WTC11 (cell line): ENCODE data around the gene ZBTB11. TPM values are rescaled to one million over a fixed set of nuclear protein-coding genes. Genes with fewer than 3 reads are reported as not detected.

ENCODE experiments used
- ARID4B ChIP-seq: sonication (generic); formaldehyde crosslinking; IDR thresholded peaks from 2 replicates; pipeline ENCODE4 v1.8.0; 2023; ENCODE audit warnings: missing genetic modification reagents, mild to moderate bottlenecking, borderline replicate concordance
- ATF2 ChIP-seq: sonication (generic); formaldehyde crosslinking; IDR thresholded peaks from 2 replicates; pipeline ENCODE4 v1.8.1; 2022; ENCODE audit warnings: low read depth, missing genetic modification reagents, borderline replicate concordance
- ATF6 ChIP-seq: sonication (generic); formaldehyde crosslinking; IDR thresholded peaks from 2 replicates; pipeline ENCODE4 v1.8.1; 2023; ENCODE audit warnings: mild to moderate bottlenecking, missing genetic modification reagents
- CREM ChIP-seq: sonication (generic); formaldehyde crosslinking; IDR thresholded peaks from 2 replicates; pipeline ENCODE4 v1.8.1; 2022; ENCODE audit warnings: mild to moderate bottlenecking, missing genetic modification reagents, moderate library complexity
- E2F5 ChIP-seq: sonication (generic); formaldehyde crosslinking; IDR thresholded peaks from 2 replicates; pipeline ENCODE4 v1.8.1; 2022; ENCODE audit warnings: mild to moderate bottlenecking, moderate library complexity, missing genetic modification reagents
- ETV6 ChIP-seq: sonication (generic); formaldehyde crosslinking; IDR thresholded peaks from 2 replicates; pipeline ENCODE4 v1.8.1; 2022; ENCODE audit warnings: mild to moderate bottlenecking, missing genetic modification reagents
- FOXP4 ChIP-seq: sonication (generic); formaldehyde crosslinking; IDR thresholded peaks from 2 replicates; pipeline ENCODE4 v1.8.0; 2022; ENCODE audit warnings: mild to moderate bottlenecking, missing genetic modification reagents
- GTF2I ChIP-seq: fragments of 250-450 bp; sonication (Bioruptor Pico); conservative IDR thresholded peaks from 2 replicates; pipeline ENCODE4 v1.4.0; 2021; ENCODE audit warnings: mild to moderate bottlenecking
- JAZF1 ChIP-seq: fragments of 250-450 bp; sonication (Bioruptor Pico); IDR thresholded peaks from 2 replicates; pipeline ENCODE4 v1.9.0; 2021; ENCODE audit warnings: moderate library complexity, mild to moderate bottlenecking, inconsistent platforms
- JUN ChIP-seq: sonication (generic); formaldehyde crosslinking; IDR thresholded peaks from 2 replicates; pipeline ENCODE4 v1.8.0; 2023; ENCODE audit warnings: mild to moderate bottlenecking, missing genetic modification reagents
- KAT7 ChIP-seq: sonication (generic); formaldehyde crosslinking; IDR thresholded peaks from 2 replicates; pipeline ENCODE4 v1.8.1; 2023; ENCODE audit warnings: missing genetic modification reagents, mild to moderate bottlenecking, borderline replicate concordance
- MLX ChIP-seq: sonication (generic); formaldehyde crosslinking; IDR thresholded peaks from 2 replicates; pipeline ENCODE4 v1.8.1; 2023; ENCODE audit warnings: mild to moderate bottlenecking, missing genetic modification reagents, moderate library complexity
- MXD4 ChIP-seq: fragments of 250-450 bp; sonication (Bioruptor Pico); IDR thresholded peaks from 2 replicates; pipeline ENCODE4 v1.8.0; 2021; ENCODE audit warnings: mild to moderate bottlenecking, moderate library complexity, borderline replicate concordance
- MYBL2 ChIP-seq: sonication (generic); formaldehyde crosslinking; IDR thresholded peaks from 2 replicates; pipeline ENCODE4 v1.8.1; 2023; ENCODE audit warnings: mild to moderate bottlenecking, moderate library complexity, missing genetic modification reagents
- NR2C2 ChIP-seq: sonication (generic); formaldehyde crosslinking; IDR thresholded peaks from 2 replicates; pipeline ENCODE4 v1.8.0; 2022; ENCODE audit warnings: mild to moderate bottlenecking, missing genetic modification reagents
- PRDM15 ChIP-seq: sonication (generic); formaldehyde crosslinking; IDR thresholded peaks from 2 replicates; pipeline ENCODE4 v1.8.0; 2022; ENCODE audit warnings: missing genetic modification reagents
- SMAD3 ChIP-seq: sonication (generic); formaldehyde crosslinking; IDR thresholded peaks from 2 replicates; pipeline ENCODE4 v1.8.0; 2022; ENCODE audit warnings: missing genetic modification reagents, mild to moderate bottlenecking, borderline replicate concordance
- SP1 ChIP-seq: sonication (generic); formaldehyde crosslinking; conservative IDR thresholded peaks from 2 replicates; pipeline ENCODE4 v1.8.1; 2022; ENCODE audit warnings: missing genetic modification reagents
- ZBTB43 ChIP-seq: sonication (generic); formaldehyde crosslinking; IDR thresholded peaks from 2 replicates; pipeline ENCODE4 v1.8.1; 2023; ENCODE audit warnings: mild to moderate bottlenecking, missing genetic modification reagents
- ZNF232 ChIP-seq: sonication (generic); formaldehyde crosslinking; IDR thresholded peaks from 2 replicates; pipeline ENCODE4 v1.8.0; 2022; ENCODE audit warnings: mild to moderate bottlenecking, missing genetic modification reagents
- ZNF317 ChIP-seq: sonication (generic); formaldehyde crosslinking; IDR thresholded peaks from 2 replicates; pipeline ENCODE4 v1.8.1; 2023; ENCODE audit warnings: low read depth, mild to moderate bottlenecking, moderate library complexity, missing genetic modification reagents, borderline replicate concordance
- total RNA-seq: library from RNA; stranded (reverse); gene quantifications from 3 replicates; pipeline ENCODE4 v1.2.3, GENCODE V29; 2021

Gene ZBTB11
- total RNA-seq, 1 experiment from 2014 or later = 13.5 TPM

- 0 out of 2 replicates have a peak, but pooled peaks have one; percentile 52 for TF ChIP-seq ARID4B (CRISPR knock-in tag)
- no peak for TF ChIP-seq MYBL2 (CRISPR knock-in tag)
- TF ChIP-seq MXD4 (CRISPR knock-in tag) = no peak
- TF ChIP-seq NR2C2 (CRISPR knock-in tag) = no peak
- no peak for TF ChIP-seq ATF6
- TF ChIP-seq SP1 (CRISPR knock-in tag) = peak; percentile 53; the same call in 1 of the 2 replicates
- peak; percentile 65; the same call in 1 of the 2 replicates for TF ChIP-seq E2F5
- TF ChIP-seq GTF2I = no peak
- no peak for TF ChIP-seq KAT7 (CRISPR knock-in tag)
- no peak for TF ChIP-seq SMAD3 (CRISPR knock-in tag)
- TF ChIP-seq ATF2 (CRISPR knock-in tag) = no peak
- TF ChIP-seq ZNF317 (CRISPR knock-in tag) = no peak
- no peak for TF ChIP-seq JAZF1 (CRISPR knock-in tag)
- TF ChIP-seq PRDM15 (CRISPR knock-in tag) = no peak
- peak; percentile 9; the same call in 1 of the 2 replicates for TF ChIP-seq CREM (CRISPR knock-in tag)
- no peak for TF ChIP-seq ZBTB43
- no peak for TF ChIP-seq ZNF232
- no peak for TF ChIP-seq MLX
- peak; percentile 40; the same call in 1 of the 2 replicates for TF ChIP-seq ETV6 (CRISPR knock-in tag)
- no peak for TF ChIP-seq JUN (CRISPR knock-in tag)
- TF ChIP-seq FOXP4 (CRISPR knock-in tag) = no peak
Observed at GRCh38 chr3:101724329-101725193, 47.6 kb upstream of the ZBTB11 start, which contains the start of gene CEP97 (continued).
